K562 (cell line): Measurements from ENCODE around the gene PCK1. TPM values are rescaled to one million over a fixed set of nuclear protein-coding genes. Genes with fewer than 3 reads are reported as not detected.

Experiments used
- ATAC-seq: fragments of 200-7000 bp; cut with Tn5 transposase; 3 replicates; pipeline ENCODE4 v1.9.1; 2020; ENCODE audit warnings: moderate library complexity
- BruUV-seq: library from RNA; stranded (reverse); fragments of 400-500 nt; replicated peaks from 2 replicates; lab custom pipeline; 2021; lab: Mats Ljungman, UMichigan
- CTCF ChIA-PET: fragments of 300-600 bp; formaldehyde crosslinking; extraction: SDS; loops from one replicate; lab custom pipeline; 2021; ENCODE audit warnings: low intra/inter-chr PET ratio; lab: Yijun Ruan, JAX
- POLR2A ChIA-PET: fragments of 300-600, 350-650 bp; sonication (Branson Sonifier 250); formaldehyde crosslinking; extraction: SDS; loops from one replicate; lab custom pipeline; 2021; ENCODE audit warnings: antibody characterized with exemption, inconsistent platforms; lab: Yijun Ruan, JAX
- DNase-seq, 4 experiments: peaks; one replicate each; pipeline versions ENCODE4 v3.0.0 to v3.0.0-alpha.2; 2011 to 2018; ENCODE audit warnings: low spot score in 3 of 4, mixed read lengths in 3 of 4; ENCODE audit errors: extremely low read depth in 1 of 4
- FAIRE-seq: peaks from 2 replicates; lab custom pipeline; 2011; peaks lifted over from hg19 to GRCh38; lab: Jason Lieb, UNC
- H2AFZ ChIP-seq: 2 replicates; pipeline ENCODE4 v1.6.0; 2011; ENCODE audit warnings: low read depth, low read length, control low read depth, inconsistent platforms
- H3K27ac ChIP-seq: fragments of 200-600 bp; 3 replicates; pipeline ENCODE4 v1.8.0; 2011; ENCODE audit warnings: low read depth, mild to moderate bottlenecking, control low read depth, inconsistent platforms, low read length, moderate library complexity, mixed read lengths; ENCODE audit errors: extremely low read depth
- H3K27me3 ChIP-seq, 2 experiments: fragments of 300-600 bp in 1 of 2; 2 replicates in 1 of 2; 3 replicates in 1 of 2; pipeline versions ENCODE4 v1.6.0 to v1.8.0; 2011; ENCODE audit warnings: inconsistent platforms in 2 of 2, low read length in 2 of 2, mild to moderate bottlenecking in 1 of 2, mixed read lengths in 1 of 2, moderate library complexity in 1 of 2; ENCODE audit not compliant: control insufficient read depth in 2 of 2, insufficient read depth in 2 of 2
- H3K36me3 ChIP-seq: fragments of 300-600 bp; 3 replicates; pipeline ENCODE4 v1.8.0; 2011; ENCODE audit warnings: mild to moderate bottlenecking, low read length, inconsistent platforms; ENCODE audit not compliant: control insufficient read depth, insufficient read depth
- H3K4me1 ChIP-seq, 2 experiments: fragments of 200-600 bp in 1 of 2; replicated peaks in 1 of 2; 2 replicates in 1 of 2; 3 replicates in 1 of 2; pipeline versions ENCODE4 v1.5.1 to v1.8.0; 2011; ENCODE audit warnings: inconsistent platforms in 2 of 2, low read length in 2 of 2, mild to moderate bottlenecking in 1 of 2, mixed read lengths in 1 of 2, moderate library complexity in 1 of 2; ENCODE audit not compliant: control insufficient read depth in 2 of 2, insufficient read depth in 2 of 2
- H3K4me2 ChIP-seq: 2 replicates; pipeline ENCODE4 v1.6.1; 2011; ENCODE audit warnings: low read length, control low read depth, inconsistent platforms, mixed read lengths; ENCODE audit not compliant: insufficient read depth
- H3K4me3 ChIP-seq: fragments of 200-600 bp; sonication (generic), shearing (Covaris generic); 2 replicates; pipeline ENCODE4 v1.5.1; 2016; ENCODE audit warnings: control low read depth, inconsistent platforms
- H3K79me2 ChIP-seq: fragments of 200-600 bp; 3 replicates; pipeline ENCODE4 v1.8.0; 2011; ENCODE audit warnings: low read length, inconsistent platforms; ENCODE audit not compliant: control insufficient read depth, insufficient read depth
- H3K9ac ChIP-seq, 2 experiments: 2 replicates each; pipeline versions ENCODE4 v1.6.0 to v1.6.1; 2011; ENCODE audit warnings: low read depth in 2 of 2, low read length in 2 of 2, control low read depth in 1 of 2, inconsistent platforms in 1 of 2, mild to moderate bottlenecking in 1 of 2, mixed read lengths in 1 of 2; ENCODE audit not compliant: insufficient read depth in 1 of 2
- H3K9me1 ChIP-seq: one replicate; pipeline ENCODE4 v1.6.0; 2011; ENCODE audit warnings: inconsistent platforms, mild to moderate bottlenecking, low read length, moderate library complexity; ENCODE audit not compliant: control insufficient read depth, insufficient read depth
- H3K9me3 ChIP-seq: replicated peaks from 2 replicates; pipeline ENCODE4 v1.5.1; 2011; ENCODE audit warnings: low read depth, low read length, inconsistent platforms; ENCODE audit not compliant: control insufficient read depth, insufficient read depth
- H4K20me1 ChIP-seq: replicated peaks from 2 replicates; pipeline ENCODE4 v1.6.1; 2011; ENCODE audit warnings: low read length, inconsistent platforms, mixed read lengths; ENCODE audit not compliant: control insufficient read depth, insufficient read depth
- RBM25 ChIP-seq: fragments of 200-400 bp; formaldehyde crosslinking; IDR thresholded peaks from 2 replicates; pipeline ENCODE4 v1.6.1; 2018; ENCODE audit warnings: low read length, low read depth, moderate library complexity; ENCODE audit not compliant: severe bottlenecking
- SOX6 ChIP-seq: fragments of 450-650 bp; IDR thresholded peaks from 2 replicates; pipeline ENCODE4 v1.6.1; 2014; ENCODE audit warnings: mild to moderate bottlenecking
- TGIF2 ChIP-seq: sonication (generic); formaldehyde crosslinking; IDR thresholded peaks from 2 replicates; pipeline ENCODE4 v1.8.1; 2022; ENCODE audit warnings: mild to moderate bottlenecking, missing genetic modification reagents, moderate library complexity
- WGBS: fragments of 100-300 bp; shearing (Covaris generic); methylation state at CpG from one replicate; pipeline ENCODE4 v1.1.6; 2016; ENCODE audit warnings: low coverage, mixed read lengths; ENCODE audit not compliant: insufficient coverage; ENCODE audit errors: missing lambda C conversion rate; 5-methylcytosine and 5-hydroxymethylcytosine counted together
- in situ Hi-C: fragments of 300-500 bp; cut with MboI; formaldehyde crosslinking; loops from 4 replicates; pipeline ENCODE4 v1.15.0; 2018; ENCODE audit warnings: inconsistent platforms, mixed read lengths
- intact Hi-C: fragments of 100-400 bp; cut with micrococcal nuclease; formaldehyde crosslinking; loops from 2 replicates; pipeline ENCODE4 v1.14.2; 2022
- polyA plus RNA-seq, 8 experiments: library from polyadenylated mRNA; depleted of rRNA in 4 of 8; stranded (reverse) in 5 of 8; unstranded in 3 of 8; fragments of >200 nt; fragmentation: Nextera tagmentation in 2 of 8; fragmentation: Illumina TruSeq in 1 of 8; extraction: Ambion mirVana in 2 of 8; extraction: Trizol in 1 of 8; gene quantifications; 2 replicates each; pipeline versions ENCODE4 v1.2.1 to v1.2.3, GENCODE V29; 2011 to 2014; ENCODE audit warnings: inconsistent platforms in 1 of 8, missing spikeins in 1 of 8
- total RNA-seq, 7 experiments: library from RNA; depleted of rRNA in 6 of 7; stranded (reverse); fragments of >200 nt in 6 of 7; fragmentation: Illumina TruSeq in 2 of 7; extraction: Trizol in 2 of 7; gene quantifications; 2 replicates each; pipeline versions ENCODE4 v1.2.1 to v1.2.3, GENCODE V29; 2011 to 2021; ENCODE audit warnings: low replicate concordance in 1 of 7
- TF ChIP-seq, protein P1 (sequence below): fragments of 450-650 bp; IDR thresholded peaks from 2 replicates; pipeline ENCODE4 v1.7.1; 2018; ENCODE audit warnings: mild to moderate bottlenecking, low read depth; ENCODE audit not compliant: partially characterized antibody

The PCK1 gene
- total and polyA plus RNA-seq, 9 of the 15 experiments (the other 6 are each of a cell fraction or from before 2014, with no cell fraction given), result 0.05 to 0.73 (median 0.15) TPM

DNA sequence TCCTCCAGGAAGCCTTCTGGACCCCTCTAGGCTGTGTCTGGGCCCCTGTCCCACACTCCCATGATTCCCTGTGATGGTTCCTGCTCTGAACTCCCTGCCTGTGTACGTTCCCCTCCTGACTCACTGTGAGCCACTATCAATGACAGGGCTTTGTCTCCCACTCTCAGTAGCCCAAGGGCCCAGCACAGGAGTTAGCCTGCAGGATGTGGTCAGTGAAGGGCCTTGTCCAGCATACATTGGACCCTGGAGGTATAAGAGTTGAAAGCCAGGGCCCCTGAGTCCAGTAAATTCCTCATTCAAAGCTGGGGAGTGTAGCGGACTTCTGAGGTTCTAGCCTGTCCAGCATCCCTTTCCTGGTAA, 40.3 kb downstream of the PCK1 start (continued):
- TF ChIP-seq, protein P1, sequence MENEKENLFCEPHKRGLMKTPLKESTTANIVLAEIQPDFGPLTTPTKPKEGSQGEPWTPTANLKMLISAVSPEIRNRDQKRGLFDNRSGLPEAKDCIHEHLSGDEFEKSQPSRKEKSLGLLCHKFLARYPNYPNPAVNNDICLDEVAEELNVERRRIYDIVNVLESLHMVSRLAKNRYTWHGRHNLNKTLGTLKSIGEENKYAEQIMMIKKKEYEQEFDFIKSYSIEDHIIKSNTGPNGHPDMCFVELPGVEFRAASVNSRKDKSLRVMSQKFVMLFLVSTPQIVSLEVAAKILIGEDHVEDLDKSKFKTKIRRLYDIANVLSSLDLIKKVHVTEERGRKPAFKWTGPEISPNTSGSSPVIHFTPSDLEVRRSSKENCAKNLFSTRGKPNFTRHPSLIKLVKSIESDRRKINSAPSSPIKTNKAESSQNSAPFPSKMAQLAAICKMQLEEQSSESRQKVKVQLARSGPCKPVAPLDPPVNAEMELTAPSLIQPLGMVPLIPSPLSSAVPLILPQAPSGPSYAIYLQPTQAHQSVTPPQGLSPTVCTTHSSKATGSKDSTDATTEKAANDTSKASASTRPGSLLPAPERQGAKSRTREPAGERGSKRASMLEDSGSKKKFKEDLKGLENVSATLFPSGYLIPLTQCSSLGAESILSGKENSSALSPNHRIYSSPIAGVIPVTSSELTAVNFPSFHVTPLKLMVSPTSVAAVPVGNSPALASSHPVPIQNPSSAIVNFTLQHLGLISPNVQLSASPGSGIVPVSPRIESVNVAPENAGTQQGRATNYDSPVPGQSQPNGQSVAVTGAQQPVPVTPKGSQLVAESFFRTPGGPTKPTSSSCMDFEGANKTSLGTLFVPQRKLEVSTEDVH, result no peak
- TF ChIP-seq TGIF2, result no peak

DNA sequence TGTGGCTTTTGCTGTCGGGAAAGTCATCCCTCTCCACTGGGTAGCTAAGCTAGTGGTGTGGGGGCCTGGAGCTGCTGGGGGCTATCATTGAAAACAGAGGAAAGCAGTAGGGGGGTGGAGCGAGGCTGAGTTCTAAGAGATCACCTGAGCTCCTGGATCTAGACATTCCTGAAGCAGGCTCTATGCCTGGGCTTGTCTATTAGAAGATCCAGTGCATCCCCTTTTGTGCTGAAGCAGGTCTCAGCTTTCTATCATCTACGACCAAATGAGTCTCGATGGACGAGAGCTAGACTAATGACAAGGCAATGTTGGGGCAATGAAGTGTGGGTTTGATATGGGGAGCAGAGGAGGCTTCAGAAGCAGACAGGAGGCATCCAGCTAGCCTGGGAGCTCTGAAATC, 40.8 kb downstream of the PCK1 start:
- POLR2A ChIA-PET, result interaction anchor here (0.5 to 1.7 kb wide), 4 partner anchors 9 to 609 kb away, joined by 3 to 4 read pairs (median 3); no protein-coding TSS in a partner anchor
- no peaks in the 10 kb centered on the region for H3K36me3 ChIP-seq
- H3K9me1 ChIP-seq, result no peaks in the 10 kb centered on the region
- in situ Hi-C loops (loop anchor here (25.0 kb wide), 1 partner anchor 611 kb away; no protein-coding TSS in a partner anchor), intact Hi-C loops (no loop called here)
- DNase-seq (no peak), ATAC-seq (no peak), FAIRE-seq (no peak)
- 0% methylated on average over 5 of the region's 5 CpGs for WGBS
- H3K4me2 ChIP-seq, result no peak overlapping the region
- H4K20me1 ChIP-seq, result 0 out of 2 replicates have a peak, but pooled peaks cover 5% of the 10 kb centered on the region
- no peak overlapping the region for H3K9ac ChIP-seq
- peaks cover 6 to 54% of the 10 kb centered on the region in 2 experiments; a peak in 3 of 5 replicates for H3K27me3 ChIP-seq
- CTCF ChIA-PET, result no interaction called here
- H3K4me1 ChIP-seq, result peaks cover 1 to 6% of the 10 kb centered on the region in 2 experiments; a peak in 4 of 5 replicates
- H3K9me3 ChIP-seq, result peaks cover 7% of the 10 kb centered on the region; the same call in 1 of the 2 replicates
- H3K4me3 ChIP-seq, result no peak overlapping the region
- no peak overlapping the region for H2AFZ ChIP-seq
- no peak for TF ChIP-seq SOX6
- TF ChIP-seq RBM25, result peak; percentile 11
- no TSS peak for BruUV-seq
- H3K79me2 ChIP-seq, result no peaks in the 10 kb centered on the region
- no peak overlapping the region for H3K27ac ChIP-seq
